BJ (cell line): ENCODE measurements around the gene CD1B. TPM values are rescaled to one million over a fixed set of nuclear protein-coding genes. Genes with fewer than 3 reads are reported as not detected.

Experiments used
- CTCF ChIA-PET: fragments of 350-600 bp; formaldehyde crosslinking; extraction: SDS; loops from one replicate; lab custom pipeline; 2021; ENCODE audit warnings: antibody characterized with exemption, inconsistent platforms; lab: Yijun Ruan, JAX
- POLR2A ChIA-PET: fragments of 300-600 bp; sonication (Branson Sonifier 250); formaldehyde crosslinking; extraction: SDS; loops from one replicate; lab custom pipeline; 2021; ENCODE audit warnings: antibody characterized with exemption; lab: Charles Lee
- DNase-seq: peaks from one replicate; pipeline ENCODE4 v3.0.0-alpha.2; 2011; ENCODE audit warnings: low read depth
- H3K27me3 ChIP-seq: 2 replicates; pipeline ENCODE4 v1.6.0; 2011; ENCODE audit warnings: low read length; ENCODE audit not compliant: control insufficient read depth, insufficient read depth
- H3K36me3 ChIP-seq: 2 replicates; pipeline ENCODE4 v1.5.1; 2011; ENCODE audit warnings: low read length; ENCODE audit not compliant: control insufficient read depth, insufficient read depth
- H3K4me3 ChIP-seq: 2 replicates; pipeline ENCODE4 v1.5.1; 2011; ENCODE audit warnings: low read depth, mild to moderate bottlenecking, control low read depth, low read length
- polyA plus RNA-seq: library from polyadenylated mRNA; depleted of rRNA; stranded (reverse); fragments of >200 nt; gene quantifications from 2 replicates; pipeline ENCODE4 v1.2.3, GENCODE V29; 2011
- TF ChIP-seq, protein P1 (sequence below): IDR thresholded peaks from 2 replicates; pipeline ENCODE4 v1.5.1; 2011; ENCODE audit warnings: low read depth, mild to moderate bottlenecking, control low read depth, inconsistent platforms, low read length, moderate library complexity; ENCODE audit not compliant: insufficient read depth

Gene CD1B
- polyA plus RNA-seq, 1 experiment, result not detected

DNA sequence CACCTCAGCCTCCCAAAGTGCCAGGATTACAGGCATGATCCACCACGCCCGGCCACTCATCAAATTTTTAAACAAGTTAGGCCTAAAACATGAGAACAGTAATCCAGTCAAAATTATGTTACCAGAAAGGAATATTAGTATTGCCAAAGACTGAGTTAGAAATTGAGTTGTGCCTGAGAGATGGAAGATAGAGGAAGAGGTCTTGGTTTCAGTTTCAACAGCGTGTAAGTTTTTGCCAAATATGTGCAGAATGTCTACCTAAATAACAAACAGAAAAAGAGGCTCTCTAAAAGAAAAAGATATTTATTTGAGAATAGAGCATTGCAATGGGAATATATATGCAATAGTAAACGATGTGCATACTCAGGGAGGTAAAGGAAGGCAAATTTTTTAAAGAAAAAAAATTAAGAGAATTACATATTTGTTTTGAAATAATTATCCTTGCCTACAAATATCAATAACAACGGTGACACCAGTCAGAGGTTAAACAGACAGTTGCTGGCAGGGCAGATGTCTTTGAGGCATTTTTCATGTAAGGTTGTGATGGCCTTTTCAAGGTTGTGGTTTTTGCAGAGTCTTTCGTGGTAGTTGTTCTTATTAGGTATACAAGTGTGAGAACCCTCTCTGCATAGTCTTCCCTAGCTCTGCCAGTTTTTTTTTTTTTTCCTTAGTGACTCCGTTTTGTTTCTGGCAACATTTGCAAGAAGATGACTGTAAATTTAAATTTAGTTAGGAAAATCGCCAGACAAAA, 2.2 kb upstream of the CD1B start:
- TF ChIP-seq, protein P1, sequence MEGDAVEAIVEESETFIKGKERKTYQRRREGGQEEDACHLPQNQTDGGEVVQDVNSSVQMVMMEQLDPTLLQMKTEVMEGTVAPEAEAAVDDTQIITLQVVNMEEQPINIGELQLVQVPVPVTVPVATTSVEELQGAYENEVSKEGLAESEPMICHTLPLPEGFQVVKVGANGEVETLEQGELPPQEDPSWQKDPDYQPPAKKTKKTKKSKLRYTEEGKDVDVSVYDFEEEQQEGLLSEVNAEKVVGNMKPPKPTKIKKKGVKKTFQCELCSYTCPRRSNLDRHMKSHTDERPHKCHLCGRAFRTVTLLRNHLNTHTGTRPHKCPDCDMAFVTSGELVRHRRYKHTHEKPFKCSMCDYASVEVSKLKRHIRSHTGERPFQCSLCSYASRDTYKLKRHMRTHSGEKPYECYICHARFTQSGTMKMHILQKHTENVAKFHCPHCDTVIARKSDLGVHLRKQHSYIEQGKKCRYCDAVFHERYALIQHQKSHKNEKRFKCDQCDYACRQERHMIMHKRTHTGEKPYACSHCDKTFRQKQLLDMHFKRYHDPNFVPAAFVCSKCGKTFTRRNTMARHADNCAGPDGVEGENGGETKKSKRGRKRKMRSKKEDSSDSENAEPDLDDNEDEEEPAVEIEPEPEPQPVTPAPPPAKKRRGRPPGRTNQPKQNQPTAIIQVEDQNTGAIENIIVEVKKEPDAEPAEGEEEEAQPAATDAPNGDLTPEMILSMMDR, result no peak
- POLR2A ChIA-PET, result no interaction called here
- Histone ChIP-seq H3K36me3 (no peaks in the 10 kb centered on the region), H3K4me3 (no peak overlapping the region), H3K27me3 (no peaks in the 10 kb centered on the region)
- DNase-seq, result no peak
- CTCF ChIA-PET, result no interaction called here

DNA sequence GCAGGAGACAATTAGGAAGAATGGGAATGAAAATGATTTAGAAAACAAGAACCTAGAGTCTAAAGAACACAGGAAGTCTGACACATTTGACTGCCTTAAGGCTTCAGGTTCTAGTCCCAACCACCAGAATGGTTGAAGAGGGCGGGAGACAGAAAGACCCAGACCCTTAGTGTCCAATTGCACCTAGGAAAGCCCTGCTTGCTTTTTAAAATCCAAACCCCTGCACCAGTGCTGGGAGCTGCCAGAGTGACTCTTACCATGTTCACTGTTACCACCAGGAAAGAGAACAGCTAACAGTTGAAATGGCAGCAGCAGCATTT, 265 bp downstream of the CD1B start:
- ChIA-PET POLR2A (no interaction called here), CTCF (no interaction called here)

DNA sequence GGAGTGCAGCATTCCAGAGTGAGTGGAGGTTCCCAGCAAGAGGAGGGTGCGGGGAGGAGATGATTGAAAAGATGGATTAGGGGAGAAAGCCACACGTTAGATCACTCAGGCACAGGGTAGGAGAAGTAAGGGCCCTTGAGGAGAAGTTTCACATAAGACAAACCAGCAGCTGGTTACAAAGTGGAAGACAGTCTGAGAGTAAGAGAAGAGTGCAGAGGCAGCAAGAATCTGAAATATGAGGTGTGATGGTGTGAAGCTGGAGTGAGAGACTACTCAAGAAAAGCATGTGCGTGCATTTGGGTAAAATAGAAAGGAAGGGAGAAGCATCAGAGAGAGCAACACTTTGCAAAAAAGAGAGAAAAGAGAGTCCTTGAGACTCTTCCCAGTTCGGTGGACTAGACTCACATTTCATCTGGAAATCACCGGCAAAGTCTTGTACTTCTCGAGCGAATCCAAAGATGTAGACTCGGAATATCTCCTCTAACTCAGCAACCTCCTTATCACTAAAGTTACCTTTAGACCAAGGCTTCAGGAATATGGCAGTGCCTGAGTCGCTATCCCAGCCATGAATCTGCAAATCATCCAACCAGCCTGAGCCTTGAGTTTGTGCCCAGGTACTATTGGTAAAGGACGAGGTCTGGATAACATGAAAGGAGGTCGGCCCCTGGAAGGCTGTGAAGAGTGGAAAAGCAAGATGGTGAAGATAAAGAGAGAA, 783 bp downstream of the CD1B start:
- CTCF ChIA-PET, result interaction anchor here (0.6 kb wide), 1 partner anchor 29 kb away, joined by 3 read pairs; no protein-coding TSS in a partner anchor
- H3K36me3 ChIP-seq, result no peaks in the 10 kb centered on the region
- POLR2A ChIA-PET, result no interaction called here
- TF ChIP-seq, protein P1, result no peak
- no peak for DNase-seq
- H3K4me3 ChIP-seq, result no peak overlapping the region
- no peaks in the 10 kb centered on the region for H3K27me3 ChIP-seq

More for the DNA sequence above, 265 bp downstream of the CD1B start:
- Histone ChIP-seq H3K36me3 (no peaks in the 10 kb centered on the region), H3K4me3 (no peak overlapping the region), H3K27me3 (no peaks in the 10 kb centered on the region)
- TF ChIP-seq, protein P1, result no peak
- no peak for DNase-seq

DNA sequence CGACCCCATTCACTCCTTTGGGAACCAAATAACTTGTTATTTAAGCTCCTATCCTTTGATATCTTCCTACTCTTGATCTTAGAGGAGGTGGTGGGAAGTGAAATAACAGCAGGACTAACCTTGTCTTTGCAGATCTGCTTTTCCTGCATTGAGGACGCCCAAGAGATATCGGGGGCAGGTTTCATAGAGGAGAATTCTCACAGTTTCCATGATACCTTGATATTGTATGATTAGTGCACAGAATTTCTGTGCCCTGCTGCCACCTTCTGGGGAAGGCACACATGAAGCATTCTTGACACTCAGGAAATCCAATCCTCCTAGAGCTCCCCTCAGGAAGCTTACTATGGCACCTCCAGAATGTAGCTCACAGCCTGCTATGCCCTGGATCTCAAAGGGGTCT, 1.6 kb downstream of the CD1B start:
- TF ChIP-seq, protein P1, result no peak
- CTCF ChIA-PET, result interaction anchor here (0.6 kb wide), 1 partner anchor 30 kb away, joined by 3 read pairs; no protein-coding TSS in a partner anchor
- no peak for DNase-seq
- POLR2A ChIA-PET, result no interaction called here
- Histone ChIP-seq H3K36me3 (no peaks in the 10 kb centered on the region), H3K27me3 (no peaks in the 10 kb centered on the region), H3K4me3 (no peak overlapping the region)

DNA sequence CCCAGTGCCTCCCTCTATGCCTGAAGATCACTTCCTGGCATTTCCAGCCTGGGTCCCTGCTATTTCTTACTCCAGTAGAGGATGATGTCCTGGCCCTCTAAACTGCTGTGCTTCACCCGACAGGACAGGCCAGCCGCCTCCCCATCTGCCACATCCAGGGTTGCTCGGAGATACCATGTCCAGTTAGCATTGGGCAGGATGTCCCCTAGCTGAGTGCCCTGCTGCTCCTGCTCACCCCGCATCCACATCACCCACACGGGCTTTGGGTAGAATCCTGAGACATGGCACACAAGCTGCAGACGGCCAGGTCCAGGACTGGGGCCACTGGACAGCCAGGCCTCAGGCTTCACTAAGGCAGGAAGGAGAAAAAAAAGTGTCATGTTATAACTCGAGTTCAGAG, 2.0 kb downstream of the CD1B start:
- ChIA-PET POLR2A (no interaction called here), CTCF (no interaction called here)
- DNase-seq, result no peak
- TF ChIP-seq, protein P1, result no peak
- Histone ChIP-seq H3K4me3 (no peak overlapping the region), H3K36me3 (no peaks in the 10 kb centered on the region), H3K27me3 (no peaks in the 10 kb centered on the region)
